NCI-H82 treated with DMSO at 0.1 percent for 48 hours (cell line): ENCODE data around the gene GRHL3.

Source experiments
- DNase-seq: peaks from one replicate; lab custom pipeline; 2025; ENCODE audit not compliant: unreplicated experiment; lab: John Stamatoyannopoulos, UW

Gene GRHL3

GRCh38 chr1:24317081-24317480, 2.1 kb upstream of the GRHL3 start:
- no peak for DNase-seq

DNA sequence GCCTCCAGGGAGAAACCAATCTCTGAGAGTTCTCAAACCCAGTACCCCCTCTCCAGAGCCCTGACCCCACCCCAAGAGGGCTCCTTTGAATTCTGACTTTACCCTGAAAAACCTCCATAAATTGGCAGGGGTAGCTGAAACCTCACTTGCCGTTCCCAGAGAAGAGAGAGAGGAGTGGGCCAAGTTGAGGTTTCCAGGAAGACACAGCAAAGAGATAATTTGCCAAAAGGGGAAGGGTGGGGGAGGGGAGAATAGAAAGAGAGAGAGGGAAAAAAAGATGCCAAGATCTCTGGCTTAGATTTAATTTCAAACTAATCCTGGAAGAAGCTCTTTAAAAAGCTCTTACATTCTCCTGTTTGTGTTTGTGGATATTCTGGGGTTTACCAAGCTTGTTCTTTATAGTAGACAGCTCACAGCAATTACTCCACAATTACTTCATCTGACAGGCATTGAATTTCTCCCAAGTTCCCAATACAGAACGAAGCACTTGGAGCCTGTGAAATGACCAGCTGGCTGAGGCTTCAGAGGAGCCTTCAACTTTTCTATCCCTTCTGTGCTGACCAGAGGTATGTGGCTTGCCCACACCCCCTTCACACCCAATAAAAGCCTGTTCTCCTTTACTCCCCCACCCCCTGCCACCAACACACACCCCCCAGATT, 1.1 kb upstream of the GRHL3 start:
- DNase-seq = no peak

GRCh38 chr1:24318615-24319311, 394 bp upstream of the GRHL3 start:
- DNase-seq = no peak

GRCh38 chr1:24319962-24320361, 805 bp downstream of the GRHL3 start:
- DNase-seq = no peak

GRCh38 chr1:24321126-24321525, 2.0 kb downstream of the GRHL3 start:
- DNase-seq = no peak

GRCh38 chr1:24321697-24322469, 2.7 kb downstream of the GRHL3 start:
- no peak for DNase-seq

GRCh38 chr1:24322470-24323177, 3.5 kb downstream of the GRHL3 start:
- no peak for DNase-seq

DNA sequence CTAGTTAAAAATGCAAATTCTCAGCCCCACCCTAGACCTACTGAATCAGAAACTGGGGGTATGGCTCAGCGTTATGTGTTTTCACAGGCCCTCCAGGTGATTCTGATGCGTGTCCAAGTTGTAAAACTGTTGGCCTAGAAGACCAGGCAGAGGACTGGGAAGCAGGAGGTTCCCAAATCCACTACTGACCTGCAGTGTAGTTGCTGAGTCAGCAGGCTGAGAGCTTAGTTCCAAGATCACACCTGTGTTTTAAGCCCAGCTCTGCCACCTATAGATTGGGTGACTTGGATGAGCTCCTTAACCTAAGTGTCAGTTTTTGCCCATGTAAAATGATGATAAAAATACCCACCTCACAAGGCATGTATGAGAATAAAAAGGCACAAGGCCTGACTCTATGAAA, 4.1 kb downstream of the GRHL3 start:
- DNase-seq = no peak

- no peak for DNase-seq
Observed at GRCh38 chr1:24324903-24325302, 5.7 kb downstream of the GRHL3 start.

DNA sequence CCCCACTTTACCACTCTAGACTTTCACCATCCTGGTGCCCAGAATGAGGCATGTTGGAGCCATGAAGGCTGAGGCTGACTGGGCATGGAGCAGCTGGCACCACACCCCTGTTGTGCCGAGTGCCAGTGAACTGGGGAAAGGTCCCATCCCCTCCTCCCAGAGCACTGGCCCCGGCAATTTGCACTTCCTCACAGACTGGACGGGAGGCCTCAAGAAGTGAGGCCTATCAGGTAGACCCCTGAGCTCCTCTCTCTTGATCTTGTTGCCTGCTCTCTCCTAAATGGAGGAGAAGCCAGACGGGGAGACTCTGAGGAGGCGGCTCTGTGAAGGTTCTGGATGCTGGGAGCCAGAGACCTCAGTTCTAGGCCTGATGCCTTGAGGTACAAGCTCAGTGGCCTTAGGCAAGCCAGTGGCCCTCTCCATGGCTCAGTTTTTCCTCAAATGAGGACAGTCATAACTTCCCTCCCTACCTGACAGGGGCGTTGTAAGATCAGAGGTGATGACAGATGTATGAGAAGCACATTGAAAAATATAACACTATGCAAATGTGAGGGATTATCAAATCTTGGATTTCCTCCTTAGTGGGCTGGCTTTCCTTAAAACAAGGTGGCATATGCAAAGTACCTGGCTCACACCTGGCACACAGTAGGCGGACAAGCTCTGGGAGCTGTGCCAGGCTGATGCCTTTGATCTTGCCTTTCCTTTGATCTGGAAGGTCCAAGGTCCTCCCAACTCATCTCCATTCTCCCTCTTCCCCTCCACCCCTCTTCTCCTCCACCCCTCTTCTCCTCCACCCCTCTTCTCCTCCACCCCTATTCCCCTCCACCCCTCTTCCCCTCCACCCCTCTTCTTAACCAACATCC, 6.7 kb downstream of the GRHL3 start:
- DNase-seq = no peak

GRCh38 chr1:24327486-24327885, 8.3 kb downstream of the GRHL3 start:
- DNase-seq = no peak

GRCh38 chr1:24327891-24328290, 8.7 kb downstream of the GRHL3 start:
- DNase-seq = no peak

- no peak for DNase-seq
Observed at GRCh38 chr1:24329331-24329730, 10.2 kb downstream of the GRHL3 start.

GRCh38 chr1:24329797-24330543, 10.8 kb downstream of the GRHL3 start:
- no peak for DNase-seq

DNA sequence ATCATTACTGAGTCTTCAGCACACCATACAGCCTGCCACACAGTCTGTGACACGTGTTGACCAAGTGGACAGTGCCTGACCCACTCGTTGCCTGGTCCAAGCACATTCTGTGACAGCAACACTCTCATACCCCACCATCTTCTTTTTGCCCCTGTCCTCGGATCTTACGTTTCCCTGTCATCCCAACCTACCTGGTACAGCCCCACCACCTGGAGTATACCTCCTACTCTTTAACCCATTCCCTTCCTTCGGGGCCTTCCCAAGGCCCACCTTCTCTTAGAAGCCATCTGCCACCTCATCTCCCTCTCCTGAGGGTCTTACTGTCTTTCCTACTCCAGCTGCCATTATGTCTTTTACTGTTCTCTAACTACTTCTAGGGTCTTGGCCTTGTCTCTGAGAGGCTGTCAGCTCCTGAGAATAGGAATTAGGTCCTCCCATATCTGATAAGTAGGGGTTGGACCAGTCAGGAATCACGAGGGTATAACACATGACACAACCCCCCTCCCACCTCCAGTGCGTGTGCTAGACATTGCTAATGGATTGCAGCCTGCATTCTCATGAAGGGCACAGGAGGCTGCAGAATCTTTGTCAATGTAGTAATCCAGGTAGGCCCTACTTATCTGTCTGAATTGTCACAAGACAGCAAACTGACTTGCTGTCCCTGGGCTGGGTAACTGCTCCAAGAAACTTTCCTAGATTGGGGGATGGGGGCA, 13.0 kb downstream of the GRHL3 start:
- DNase-seq = no peak

GRCh38 chr1:24336075-24336474, 16.9 kb downstream of the GRHL3 start:
- DNase-seq = no peak

DNA sequence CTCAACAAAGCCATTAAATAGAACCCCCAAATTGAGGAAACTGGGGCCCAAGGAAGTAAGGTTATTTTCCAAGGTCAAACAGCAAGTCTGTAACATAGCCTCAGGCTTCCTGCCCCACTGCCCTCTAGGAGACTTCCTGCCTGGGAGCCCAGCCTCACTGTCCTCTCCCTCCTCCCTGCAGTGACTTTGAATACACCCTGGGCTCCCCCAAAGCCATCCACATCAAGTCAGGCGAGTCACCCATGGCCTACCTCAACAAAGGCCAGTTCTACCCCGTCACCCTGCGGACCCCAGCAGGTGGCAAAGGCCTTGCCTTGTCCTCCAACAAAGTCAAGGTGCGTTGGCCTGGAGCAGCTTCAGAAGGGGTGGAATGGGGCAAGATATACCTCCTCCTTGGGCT, 18.3 kb downstream of the GRHL3 start:
- DNase-seq = no peak

DNA sequence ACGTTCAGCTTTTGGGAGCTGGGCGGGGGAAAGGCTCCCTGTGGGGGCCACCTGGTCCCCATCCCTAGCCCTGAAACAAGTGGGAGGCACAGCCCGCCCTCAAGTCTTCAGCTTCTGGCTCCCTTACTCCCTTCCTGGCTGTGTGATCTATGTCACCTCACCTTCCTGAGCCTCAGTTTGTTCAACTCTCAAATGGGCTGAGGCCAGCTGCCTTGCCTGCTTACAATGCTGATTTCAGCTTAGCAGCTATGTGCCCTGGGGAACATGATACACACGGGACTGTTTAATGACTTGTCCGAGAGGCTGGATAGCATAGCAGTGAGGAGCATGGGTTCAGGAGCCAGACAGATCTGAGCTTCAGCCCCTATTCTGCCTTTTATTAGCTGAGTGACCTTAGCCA, 19.3 kb downstream of the GRHL3 start:
- DNase-seq = no peak

GRCh38 chr1:24339996-24340395, 20.8 kb downstream of the GRHL3 start:
- DNase-seq = no peak
